Activated CD4-positive, alpha-beta T cell treated with anti-CD3 and anti-CD28 coated beads, Interleukin-10, Interleukin-2, amounts not matched to agents 100 ng/mL and 50 ng/mL, durations not matched to agents 16 hours and 8 hours (primary cell): ENCODE data around the gene CCDC71.

ENCODE experiments used
- DNase-seq: peaks from one replicate; pipeline ENCODE4 v3.0.0-alpha.2; 2020

CCDC71 gene

DNA sequence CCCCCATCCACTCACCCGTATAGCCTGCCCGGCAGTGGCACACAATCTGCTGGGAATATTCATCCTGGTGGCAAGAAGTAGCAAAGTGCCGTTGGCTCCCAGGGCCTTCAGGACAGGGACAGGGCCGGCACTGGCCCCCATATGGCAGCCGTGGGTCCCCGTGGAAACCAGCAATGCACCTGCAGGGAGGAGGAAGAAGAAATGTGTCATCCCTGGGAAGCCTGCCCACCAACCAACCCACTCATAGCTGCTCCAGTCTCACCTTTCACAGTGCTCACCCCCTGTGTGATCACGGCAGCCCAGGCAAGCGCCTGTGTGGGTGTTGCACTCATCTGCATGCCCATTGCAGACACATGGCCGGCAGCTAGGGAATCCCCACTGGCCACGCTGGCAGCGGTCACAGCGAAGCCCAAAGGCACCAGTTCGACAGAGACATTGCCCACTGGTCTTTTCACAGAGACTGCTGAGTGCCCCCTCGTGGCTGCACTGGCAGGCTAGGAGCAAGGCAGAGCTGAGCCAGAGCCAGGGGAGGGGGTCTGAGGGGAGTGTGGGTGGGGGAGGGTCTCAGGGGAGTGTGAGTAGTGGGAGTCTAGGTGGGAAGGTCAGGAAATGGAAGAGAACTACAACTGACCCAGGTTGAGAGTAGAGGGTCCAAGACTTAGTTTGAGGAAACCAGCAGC lies 41.0 kb downstream of the CCDC71 start:
- DNase-seq, result no peak

- DNase-seq, result no peak
Observed at GRCh38 chr3:49124203-49124602, 41.9 kb downstream of the CCDC71 start.

- no peak for DNase-seq
Observed at GRCh38 chr3:49123687-49124086, 42.4 kb downstream of the CCDC71 start.

GRCh38 chr3:49122886-49123545 lies 43.1 kb downstream of the CCDC71 start:
- DNase-seq, result no peak

DNA sequence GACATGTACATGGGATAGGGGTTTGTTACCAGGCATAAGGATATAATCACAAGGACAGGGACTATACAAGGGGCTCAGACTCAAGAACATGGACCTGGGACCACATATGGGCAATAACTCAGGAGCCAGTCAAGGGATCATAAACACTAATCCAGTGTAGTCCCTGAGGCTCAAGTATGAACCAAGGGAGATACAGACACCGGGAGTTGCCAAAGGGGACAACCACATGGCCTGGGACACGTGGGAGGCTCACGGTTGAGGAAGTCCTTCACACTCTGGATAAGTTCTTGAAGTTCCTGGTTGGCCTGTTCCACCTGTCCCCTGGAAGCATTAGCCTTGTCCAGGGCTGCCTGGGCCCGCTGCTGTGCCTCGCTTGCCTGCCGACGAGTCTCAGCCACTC lies 43.7 kb downstream of the CCDC71 start:
- DNase-seq, result no peak

- no peak for DNase-seq
Observed at GRCh38 chr3:49122022-49122421, 44.1 kb downstream of the CCDC71 start.

DNA sequence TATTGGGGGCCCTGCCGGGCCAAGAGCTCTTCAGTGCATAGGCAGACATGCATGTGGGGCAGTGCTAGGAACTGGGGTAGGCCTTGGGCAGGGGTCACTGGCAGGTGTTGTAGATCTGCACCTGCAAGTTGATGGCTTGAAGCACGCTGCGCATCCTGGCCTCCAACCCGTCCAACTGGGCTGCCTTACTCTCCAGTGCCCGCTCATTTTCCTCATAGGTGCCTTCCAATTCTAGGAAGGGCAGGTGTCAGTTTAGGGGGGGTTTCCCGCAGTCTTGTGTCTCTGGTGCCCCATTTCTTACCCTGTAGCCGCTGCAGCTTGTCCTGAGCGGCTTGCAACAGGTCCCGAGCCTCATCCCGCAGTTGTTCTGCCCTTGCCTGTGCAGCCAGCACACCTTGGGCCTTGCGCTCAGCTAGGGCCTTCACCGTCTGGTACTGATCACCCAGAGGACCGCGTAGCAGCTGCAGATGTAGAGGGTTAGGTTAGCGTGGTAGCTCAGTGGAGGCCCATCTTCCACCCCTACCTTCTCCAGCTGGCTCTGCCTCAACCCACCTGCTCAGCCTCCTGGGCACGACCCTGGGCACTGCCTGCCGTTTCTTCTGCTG lies 44.9 kb downstream of the CCDC71 start:
- no peak for DNase-seq

DNA sequence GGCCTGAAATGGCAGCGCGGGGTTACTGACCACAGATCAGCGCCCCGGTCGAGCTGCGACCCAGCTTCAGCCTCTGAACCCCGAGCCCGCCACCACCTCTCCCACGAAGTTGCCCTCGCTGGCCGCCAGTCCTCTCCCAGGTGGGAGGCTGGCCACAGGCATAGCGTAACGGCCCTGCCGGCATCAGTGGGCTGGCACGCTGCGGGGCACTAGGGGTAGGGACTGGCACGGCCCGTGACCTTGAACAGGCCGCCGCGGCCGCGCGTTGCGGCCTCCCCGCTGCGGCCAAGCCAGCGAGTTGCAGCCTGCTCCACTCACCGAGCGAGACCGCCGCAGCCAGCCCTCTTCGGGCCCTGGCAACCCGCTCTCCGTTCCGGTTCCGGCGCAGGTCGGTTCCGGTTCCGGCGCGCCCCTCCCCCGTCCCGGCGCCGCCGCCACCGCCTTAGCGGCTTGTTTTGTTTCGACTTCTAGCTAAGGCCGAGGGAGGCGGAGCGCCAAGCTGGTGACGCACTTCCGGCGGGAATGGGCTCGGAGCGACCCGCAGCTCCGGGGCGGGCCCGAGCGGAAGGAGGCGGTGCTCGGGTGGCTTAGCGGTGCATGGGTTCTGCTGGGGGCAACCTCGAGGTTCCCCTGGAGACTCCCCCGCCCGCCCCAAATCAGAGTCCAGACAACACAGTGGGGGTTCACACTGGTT lies 45.5 kb downstream of the CCDC71 start, which contains the start of gene USP19:
TSS of gene USP19 (minus strand) at position 386 of the 694 bp plus-strand sequence. CDS start 1,678 bp downstream, outside the sequence.
- DNase-seq, result peak; percentile 95

DNA sequence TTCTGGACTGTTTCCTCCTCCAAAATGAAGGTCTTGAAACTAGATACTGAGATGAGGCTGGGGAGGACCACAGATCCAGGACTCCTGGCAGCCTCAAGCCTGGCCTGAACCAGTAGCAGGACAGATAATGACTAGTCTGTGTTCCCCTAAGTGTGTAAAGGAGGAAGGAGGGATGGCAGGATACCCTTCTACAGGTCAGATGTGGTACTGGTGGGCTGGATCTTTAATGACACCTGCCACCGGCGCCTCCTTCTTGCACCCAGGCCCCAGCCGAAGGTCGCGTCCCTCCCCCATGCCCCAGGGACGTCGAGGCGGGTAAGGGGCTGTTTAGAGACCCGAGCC lies 46.1 kb downstream of the CCDC71 start:
- peak; percentile 9 for DNase-seq

DNA sequence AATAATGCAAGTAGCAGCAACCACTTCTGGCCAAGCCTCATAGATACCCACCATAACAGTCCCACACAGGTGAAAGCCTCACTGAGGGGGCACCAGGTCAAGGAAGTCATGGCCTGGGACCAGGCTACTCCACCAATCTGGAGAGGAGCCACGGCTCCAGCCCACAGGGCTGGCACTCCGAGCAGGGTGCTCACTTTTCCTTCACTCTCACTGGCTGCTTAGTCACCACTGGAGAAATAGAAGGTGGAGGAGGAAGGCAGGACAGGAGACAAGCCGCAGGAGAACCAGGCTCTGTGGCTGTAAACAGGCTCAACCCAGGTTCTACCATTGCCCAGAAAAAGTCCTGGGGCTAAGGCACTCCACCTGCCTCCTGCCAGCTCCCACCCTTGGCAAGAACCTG lies 46.7 kb downstream of the CCDC71 start:
- DNase-seq, result no peak

GRCh38 chr3:49119036-49119435 lies 47.1 kb downstream of the CCDC71 start:
- DNase-seq, result no peak
